Endothelial cell of umbilical vein (primary cell): ENCODE results near the gene CXorf66.

Experiments
- POLR2A ChIP-seq: IDR thresholded peaks from 2 replicates; pipeline ENCODE4 v1.6.1; 2012; ENCODE audit warnings: low read depth, mild to moderate bottlenecking, control low read depth, low read length
- POLR2AphosphoS5 ChIP-seq: IDR thresholded peaks from 2 replicates; pipeline ENCODE4 v1.6.1; 2012; ENCODE audit warnings: low read depth, mild to moderate bottlenecking, control low read depth, low read length, moderate library complexity; ENCODE audit not compliant: insufficient read depth
- TF ChIP-seq, protein P1 (sequence below), 2 donors: IDR thresholded peaks; 1 replicate in 1 of 2; 2 replicates in 1 of 2; pipeline ENCODE4 v1.5.1; 2011; ENCODE audit warnings: low read length in 2 of 2, mild to moderate bottlenecking in 2 of 2, moderate library complexity in 2 of 2, control low read depth in 1 of 2, inconsistent platforms in 1 of 2, low read depth in 1 of 2; ENCODE audit not compliant: insufficient read depth in 1 of 2; ENCODE audit errors: extremely low read depth in 1 of 2

GRCh38 chrX:139936259-139936658, 29.1 kb downstream of the CXorf66 start:
- TF ChIP-seq, protein P1, sequence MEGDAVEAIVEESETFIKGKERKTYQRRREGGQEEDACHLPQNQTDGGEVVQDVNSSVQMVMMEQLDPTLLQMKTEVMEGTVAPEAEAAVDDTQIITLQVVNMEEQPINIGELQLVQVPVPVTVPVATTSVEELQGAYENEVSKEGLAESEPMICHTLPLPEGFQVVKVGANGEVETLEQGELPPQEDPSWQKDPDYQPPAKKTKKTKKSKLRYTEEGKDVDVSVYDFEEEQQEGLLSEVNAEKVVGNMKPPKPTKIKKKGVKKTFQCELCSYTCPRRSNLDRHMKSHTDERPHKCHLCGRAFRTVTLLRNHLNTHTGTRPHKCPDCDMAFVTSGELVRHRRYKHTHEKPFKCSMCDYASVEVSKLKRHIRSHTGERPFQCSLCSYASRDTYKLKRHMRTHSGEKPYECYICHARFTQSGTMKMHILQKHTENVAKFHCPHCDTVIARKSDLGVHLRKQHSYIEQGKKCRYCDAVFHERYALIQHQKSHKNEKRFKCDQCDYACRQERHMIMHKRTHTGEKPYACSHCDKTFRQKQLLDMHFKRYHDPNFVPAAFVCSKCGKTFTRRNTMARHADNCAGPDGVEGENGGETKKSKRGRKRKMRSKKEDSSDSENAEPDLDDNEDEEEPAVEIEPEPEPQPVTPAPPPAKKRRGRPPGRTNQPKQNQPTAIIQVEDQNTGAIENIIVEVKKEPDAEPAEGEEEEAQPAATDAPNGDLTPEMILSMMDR (IDR thresholded peaks at IDR 0.05; ENCODE audit: extremely low read depth in 1 of 2, insufficient read depth in 1 of 2, low read depth in 1 of 2, low read length in 2 of 2), result no peak
- no peak for TF ChIP-seq POLR2AphosphoS5
- no peak for TF ChIP-seq POLR2A
